GM21737 (cell line): Measurements from ENCODE around the gene GGN.
"Not testable (repeated sequence)": the region's sequence is repeated elsewhere in the genome, so short reads cannot be mapped to it uniquely, and the experiment has no call there.

Experiments used
- ATAC-seq: cut with Tn5 transposase; IDR thresholded peaks from one replicate; pipeline ENCODE4 v1.9.1; 2021; ENCODE audit warnings: mild to moderate bottlenecking, moderate library complexity; ENCODE audit not compliant: unreplicated experiment

Gene GGN

GRCh38 chr19:38412491-38412890 lies 24.7 kb upstream of the GGN start:
- ATAC-seq, result no peak

- not testable (repeated sequence) for ATAC-seq
These were observed 24.1 kb upstream of the GGN start for GRCh38 chr19:38411898-38412297.

GRCh38 chr19:38411041-38411712 lies 23.3 kb upstream of the GGN start:
- ATAC-seq, result no peak

GRCh38 chr19:38410407-38410806 lies 22.6 kb upstream of the GGN start:
- ATAC-seq, result not testable (repeated sequence)

GRCh38 chr19:38409631-38410133 lies 21.8 kb upstream of the GGN start:
- no peak for ATAC-seq

GRCh38 chr19:38405276-38405675 lies 17.4 kb upstream of the GGN start:
- no peak for ATAC-seq

GRCh38 chr19:38404858-38405257 lies 17.0 kb upstream of the GGN start:
- ATAC-seq, result no peak

GRCh38 chr19:38402967-38403674 lies 15.3 kb upstream of the GGN start, which contains the start of gene FAM98C:
Gene FAM98C, plus strand, starts transcription at chr19:38403093. Its CDS starts 61 bp downstream, at chr19:38403154.
- ATAC-seq, result peak; percentile 94

GRCh38 chr19:38402623-38402966 lies 14.8 kb upstream of the GGN start:
- ATAC-seq, result peak; percentile 4

- no peak for ATAC-seq
These were observed 13.3 kb upstream of the GGN start for GRCh38 chr19:38401148-38401547.

- ATAC-seq, result no peak
These were observed 12.5 kb upstream of the GGN start for GRCh38 chr19:38400361-38400760.

- ATAC-seq, result no peak
These were observed 11.7 kb upstream of the GGN start for GRCh38 chr19:38399537-38399936.

GRCh38 chr19:38399081-38399480 lies 11.2 kb upstream of the GGN start:
- no peak for ATAC-seq

- no peak for ATAC-seq
These were observed 7.7 kb upstream of the GGN start for GRCh38 chr19:38395381-38396114.

- ATAC-seq, result no peak
These were observed 6.7 kb upstream of the GGN start for GRCh38 chr19:38394488-38394887.

GRCh38 chr19:38392707-38393308 lies 5.0 kb upstream of the GGN start:
- ATAC-seq, result no peak

- ATAC-seq, result no peak
These were observed 4.2 kb upstream of the GGN start for GRCh38 chr19:38391911-38392464.

GRCh38 chr19:38389957-38390924 lies 2.4 kb upstream of the GGN start:
- no peak for ATAC-seq

- ATAC-seq, result no peak
These were observed 1.5 kb upstream of the GGN start for GRCh38 chr19:38389101-38389925.
